GM15510 (cell line): ENCODE measurements around the gene SERPIND1.

ENCODE experiments used
- POLR2A ChIP-seq: IDR thresholded peaks from 3 replicates; pipeline ENCODE4 v1.6.1; 2011; ENCODE audit warnings: borderline replicate concordance; ENCODE audit not compliant: insufficient read length; ENCODE audit errors: extremely low read depth

The SERPIND1 gene

GRCh38 chr22:20773793-20774212 is at the start of gene SERPIND1:
Gene SERPIND1, plus strand, starts transcription at chr22:20774113. Its CDS starts 5,200 bp downstream, at chr22:20779313.
- TF ChIP-seq POLR2A, result no peak

GRCh38 chr22:20724676-20725454 is 49.0 kb upstream of the SERPIND1 start:
- no peak for TF ChIP-seq POLR2A

- no peak for TF ChIP-seq POLR2A
These were observed 47.8 kb upstream of the SERPIND1 start for GRCh38 chr22:20725987-20726558.

- no peak for TF ChIP-seq POLR2A
These were observed 46.5 kb upstream of the SERPIND1 start for GRCh38 chr22:20727118-20728015.

- no peak for TF ChIP-seq POLR2A
These were observed 45.3 kb upstream of the SERPIND1 start for GRCh38 chr22:20728523-20729190.

GRCh38 chr22:20729194-20729593 is 44.7 kb upstream of the SERPIND1 start:
- TF ChIP-seq POLR2A, result no peak

GRCh38 chr22:20738394-20739089 is 35.4 kb upstream of the SERPIND1 start:
- no peak for TF ChIP-seq POLR2A

GRCh38 chr22:20740222-20740951 is 33.5 kb upstream of the SERPIND1 start:
- no peak for TF ChIP-seq POLR2A

GRCh38 chr22:20741008-20741633 is 32.8 kb upstream of the SERPIND1 start:
- no peak for TF ChIP-seq POLR2A

- TF ChIP-seq POLR2A, result no peak
These were observed 32.0 kb upstream of the SERPIND1 start for GRCh38 chr22:20741634-20742581.

- TF ChIP-seq POLR2A, result no peak
These were observed 31.1 kb upstream of the SERPIND1 start for GRCh38 chr22:20742764-20743163.

GRCh38 chr22:20744456-20744855 is 29.5 kb upstream of the SERPIND1 start:
- no peak for TF ChIP-seq POLR2A
